Right atrium auricular region (tissue), 2 donors: ENCODE results near the gene TBL2. TPM values are rescaled to one million over a fixed set of nuclear protein-coding genes. Genes with fewer than 3 reads are reported as not detected.

ENCODE experiments used
- DNase-seq: peaks from one replicate; pipeline ENCODE4 v3.0.0-alpha.2; 2019; ENCODE audit warnings: low spot score
- H3K27ac ChIP-seq, 2 donors: fragments of 200-600 bp; sonication (generic); 1 replicate in 1 of 2; 2 replicates in 1 of 2; pipeline ENCODE4 v1.5.1; 2016 to 2019
- H3K27me3 ChIP-seq, 2 donors: fragments of 200-600 bp; sonication (generic); one replicate each; pipeline versions ENCODE4 v1.5.1 to v1.6.0; 2017 to 2019
- H3K36me3 ChIP-seq: fragments of 200-600 bp; sonication (generic); one replicate; pipeline ENCODE4 v1.5.1; 2016
- H3K4me1 ChIP-seq, 2 donors: fragments of 200-600 bp; sonication (generic); one replicate each; pipeline versions ENCODE4 v1.5.1 to v1.6.0; 2017 to 2019
- H3K4me3 ChIP-seq, 2 donors: fragments of 200-600 bp; sonication (generic); 1 replicate in 1 of 2; 2 replicates in 1 of 2; pipeline ENCODE4 v1.5.1; 2017 to 2019; ENCODE audit warnings: mild to moderate bottlenecking in 1 of 2, moderate library complexity in 1 of 2
- H3K9me3 ChIP-seq, 2 donors: fragments of 200-600 bp; sonication (generic); one replicate each; pipeline ENCODE4 v1.5.1; 2019
- CTCF ChIP-seq, 2 donors: fragments of 200-600 bp; sonication (generic); IDR thresholded peaks; one replicate each; pipeline ENCODE4 v1.5.1; 2019; ENCODE audit warnings: antibody characterized with exemption in 2 of 2
- total RNA-seq, 2 donors: library from RNA; depleted of rRNA; stranded (reverse); fragments of >200 nt; gene quantifications; one replicate each; pipeline ENCODE4 v1.1.0, GENCODE V29; 2016

Gene TBL2
- total RNA-seq, 2 donors from 2014 or later, result 20.5 to 28.3 TPM

GRCh38 chr7:73597978-73598782 lies 19.8 kb upstream of the TBL2 start:
- DNase-seq, result no peak
- H3K4me3 ChIP-seq, result no peak overlapping the region
- TF ChIP-seq CTCF (IDR thresholded peaks at IDR 0.05), result no peak
- H3K36me3 ChIP-seq, result no peaks in the 10 kb centered on the region
- no peaks in the 10 kb centered on the region for H3K9me3 ChIP-seq
- H3K4me1 ChIP-seq, result no peaks in the 10 kb centered on the region
- no peak overlapping the region for H3K27ac ChIP-seq
- no peaks in the 10 kb centered on the region for H3K27me3 ChIP-seq

- H3K4me3 ChIP-seq, result no peak overlapping the region
- no peak for TF ChIP-seq CTCF (IDR thresholded peaks at IDR 0.05)
- no peak overlapping the region for H3K27ac ChIP-seq
- no peaks in the 10 kb centered on the region for H3K9me3 ChIP-seq
- no peaks in the 10 kb centered on the region for H3K36me3 ChIP-seq
- H3K27me3 ChIP-seq, result no peaks in the 10 kb centered on the region
- DNase-seq, result no peak
- no peaks in the 10 kb centered on the region for H3K4me1 ChIP-seq
Observed at GRCh38 chr7:73596191-73597065, 18.0 kb upstream of the TBL2 start.

DNA sequence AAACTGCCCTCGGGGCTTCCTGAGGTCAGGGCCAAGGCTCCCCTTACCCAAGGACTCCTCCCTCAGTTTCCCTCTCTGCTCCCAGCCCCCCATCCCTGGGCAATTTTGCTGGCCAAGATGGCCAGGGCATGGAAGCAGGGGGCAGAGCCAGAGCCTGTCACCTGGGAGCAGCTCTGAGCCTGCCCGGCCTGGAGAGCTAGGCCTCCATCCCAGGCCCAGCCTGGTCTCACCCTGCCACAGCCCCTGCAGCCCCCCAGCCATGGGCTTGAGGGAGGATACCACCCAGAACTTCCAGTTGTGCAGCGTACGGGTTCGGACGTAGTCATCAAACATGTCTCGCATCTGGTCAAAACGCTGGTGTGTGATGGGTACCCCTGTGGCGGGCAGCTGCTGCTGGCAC lies 17.0 kb upstream of the TBL2 start:
- H3K4me1 ChIP-seq, result no peaks in the 10 kb centered on the region
- no peak for TF ChIP-seq CTCF (IDR thresholded peaks at IDR 0.05)
- no peak overlapping the region for H3K27ac ChIP-seq
- H3K4me3 ChIP-seq, result no peak overlapping the region
- H3K9me3 ChIP-seq, result no peaks in the 10 kb centered on the region
- no peaks in the 10 kb centered on the region for H3K36me3 ChIP-seq
- H3K27me3 ChIP-seq, result no peaks in the 10 kb centered on the region
- no peak for DNase-seq

DNA sequence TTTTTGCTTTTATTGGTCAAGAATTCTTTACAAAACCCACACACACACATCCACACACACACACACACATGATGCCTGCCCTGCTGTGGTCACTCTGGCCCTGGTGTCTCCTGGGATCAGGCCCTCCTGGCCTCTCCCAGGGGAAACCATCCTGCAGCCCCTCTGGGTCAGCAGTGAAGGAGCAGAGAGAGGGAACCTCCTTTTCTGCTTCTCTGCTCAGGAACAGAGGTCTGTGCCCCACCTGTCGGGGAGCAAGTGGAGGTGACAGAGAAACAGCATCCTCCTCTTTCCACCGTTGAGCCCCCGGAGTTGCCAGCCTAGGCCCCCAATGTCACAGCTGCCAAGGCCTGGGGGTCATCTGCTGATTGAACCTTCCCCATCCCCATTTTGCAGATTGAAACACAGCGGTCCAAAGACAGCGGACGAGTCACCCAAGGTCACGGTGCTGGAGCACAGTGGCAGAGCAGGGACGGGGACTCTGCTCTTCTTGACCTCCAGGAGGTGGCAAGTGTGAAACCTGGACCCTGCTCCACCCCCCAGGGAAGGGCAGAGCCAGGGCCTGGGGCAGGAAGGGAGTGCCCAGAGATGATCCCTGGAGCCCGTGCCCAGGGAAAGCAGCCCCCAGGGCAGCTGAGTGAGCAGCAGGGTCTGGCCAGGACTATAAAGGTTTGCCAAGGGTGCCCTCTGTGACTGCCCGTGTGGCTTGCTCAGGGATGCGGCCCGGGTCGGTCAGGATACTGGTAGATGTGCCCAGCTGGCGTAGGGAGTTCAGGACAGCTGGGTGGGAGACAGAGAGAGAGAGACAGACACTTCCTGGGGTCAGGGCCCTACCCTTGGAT lies 15.0 kb upstream of the TBL2 start:
- Histone ChIP-seq H3K36me3 (no peaks in the 10 kb centered on the region), H3K4me1 (no peaks in the 10 kb centered on the region), H3K27me3 (no peaks in the 10 kb centered on the region), H3K4me3 (no peak overlapping the region), H3K9me3 (no peaks in the 10 kb centered on the region), H3K27ac (no peak overlapping the region)
- no peak for TF ChIP-seq CTCF (IDR thresholded peaks at IDR 0.05)
- DNase-seq, result no peak

DNA sequence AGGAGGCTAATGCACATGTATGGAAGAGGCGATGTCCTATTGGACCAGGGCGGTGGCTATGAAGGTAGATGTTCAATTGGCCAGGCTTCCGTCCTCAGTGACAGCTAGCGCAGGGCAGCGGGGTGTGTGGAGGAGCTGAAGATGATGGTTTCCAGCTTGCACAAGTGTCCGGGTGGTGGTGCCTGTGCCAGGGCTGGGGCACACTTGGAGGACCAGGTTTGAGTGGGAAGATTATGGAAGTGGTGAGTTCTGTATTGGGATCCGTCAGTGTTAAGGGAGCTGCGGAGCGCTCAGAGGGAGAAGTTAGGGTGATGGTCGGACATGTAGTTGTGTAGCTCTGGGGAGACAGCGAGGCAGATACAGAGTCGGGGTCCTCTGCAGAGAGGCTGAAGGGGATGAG lies 8.5 kb upstream of the TBL2 start:
- Histone ChIP-seq H3K4me3 (no peak overlapping the region), H3K36me3 (no peaks in the 10 kb centered on the region), H3K4me1 (no peaks in the 10 kb centered on the region), H3K27me3 (no peaks in the 10 kb centered on the region), H3K27ac (no peak overlapping the region), H3K9me3 (no peaks in the 10 kb centered on the region)
- TF ChIP-seq CTCF (IDR thresholded peaks at IDR 0.05), result no peak
- no peak for DNase-seq
